HAP-1 (cell line): ENCODE data around the gene EIF4G3.
"Not testable (repeated sequence)": the region's sequence is repeated elsewhere in the genome, so short reads cannot be mapped to it uniquely, and the experiment has no call there.

ENCODE experiments used
- DNase-seq, 2 experiments: peaks; one replicate each; pipeline ENCODE4 v3.0.0-alpha.2; 2016 to 2020; ENCODE audit warnings: low spot score in 2 of 2
- H3K27me3 ChIP-seq: fragments of 250-450 bp; sonication (Bioruptor Pico); 2 replicates; pipeline ENCODE4 v1.5.1; 2020; ENCODE audit warnings: low read depth, mild to moderate bottlenecking, moderate library complexity
- H3K36me3 ChIP-seq: fragments of 250-450 bp; sonication (Bioruptor Pico); replicated peaks from 2 replicates; pipeline ENCODE4 v1.5.1; 2020; ENCODE audit warnings: mild to moderate bottlenecking
- H3K4me1 ChIP-seq: fragments of 250-450 bp; sonication (Bioruptor Pico); 2 replicates; pipeline ENCODE4 v1.5.1; 2020; ENCODE audit warnings: mild to moderate bottlenecking
- H3K4me3 ChIP-seq: fragments of 250-450 bp; sonication (Bioruptor Pico); 2 replicates; pipeline ENCODE4 v1.5.1; 2020; ENCODE audit warnings: mild to moderate bottlenecking, moderate library complexity
- H3K9me3 ChIP-seq: fragments of 250-450 bp; sonication (Bioruptor Pico); 2 replicates; pipeline ENCODE4 v1.5.1; 2020; ENCODE audit warnings: mild to moderate bottlenecking, moderate library complexity
- in situ Hi-C: fragments of 300-500 bp; cut with MboI; formaldehyde crosslinking; loops from 3 replicates; pipeline ENCODE4 v1.14.3; 2020; ENCODE audit warnings: low sequenced_read_pairs, inconsistent platforms, mixed read lengths

EIF4G3 gene

DNA sequence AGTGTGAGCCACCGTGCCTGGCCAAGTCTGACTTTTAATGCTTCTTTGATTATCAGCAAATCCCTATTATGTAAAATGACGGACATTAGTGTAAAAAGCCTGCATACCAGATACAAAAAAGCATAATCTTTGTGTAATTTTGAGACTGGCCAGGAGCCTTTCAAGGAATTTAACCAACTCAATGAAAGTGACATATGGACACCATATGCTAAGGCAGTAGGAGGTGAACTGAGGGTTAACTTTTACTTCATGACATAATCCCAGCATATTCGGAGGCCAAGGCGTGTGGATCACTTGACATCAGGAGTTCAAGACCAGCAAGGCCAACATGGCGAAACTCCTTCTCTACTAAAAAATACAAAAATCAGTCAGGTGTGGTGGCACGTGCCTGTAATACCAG is 94.6 kb downstream of the EIF4G3 start:
- no peak overlapping the region for H3K4me3 ChIP-seq
- peaks cover 10% of the 10 kb centered on the region for H3K36me3 ChIP-seq
- H3K4me1 ChIP-seq, result peaks cover 3% of the 10 kb centered on the region; the same call in 1 of the 2 replicates
- H3K27me3 ChIP-seq, result no peaks in the 10 kb centered on the region
- no peak for DNase-seq
- in situ Hi-C loops, result no loop called here
- no peaks in the 10 kb centered on the region for H3K9me3 ChIP-seq

DNA sequence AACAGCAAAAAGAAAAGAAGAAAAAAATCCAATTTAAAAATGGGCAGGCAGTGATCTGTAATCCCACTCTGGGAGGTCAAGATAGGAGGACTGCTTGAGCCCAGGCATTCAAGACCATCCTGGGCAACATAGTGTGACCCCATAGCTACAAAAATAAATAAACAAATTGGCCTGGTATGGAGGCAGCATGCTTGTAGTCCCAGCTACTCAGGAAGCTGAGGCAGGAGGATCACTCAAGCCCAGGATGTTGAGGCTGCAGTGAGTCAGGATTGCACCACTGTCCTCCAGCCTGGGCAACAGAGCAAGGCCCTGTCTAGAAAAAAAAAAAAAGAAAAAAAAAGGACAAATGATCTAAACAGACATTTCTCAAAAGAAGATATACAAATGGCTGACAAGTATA is 99.6 kb downstream of the EIF4G3 start:
- DNase-seq, result no peak
- in situ Hi-C loops, result no loop called here
- peaks cover 9% of the 10 kb centered on the region; the same call in 1 of the 2 replicates for H3K36me3 ChIP-seq
- no peak overlapping the region for H3K4me3 ChIP-seq
- H3K4me1 ChIP-seq, result peaks cover 3% of the 10 kb centered on the region; the same call in 1 of the 2 replicates
- H3K9me3 ChIP-seq, result no peaks in the 10 kb centered on the region
- no peaks in the 10 kb centered on the region for H3K27me3 ChIP-seq

DNA sequence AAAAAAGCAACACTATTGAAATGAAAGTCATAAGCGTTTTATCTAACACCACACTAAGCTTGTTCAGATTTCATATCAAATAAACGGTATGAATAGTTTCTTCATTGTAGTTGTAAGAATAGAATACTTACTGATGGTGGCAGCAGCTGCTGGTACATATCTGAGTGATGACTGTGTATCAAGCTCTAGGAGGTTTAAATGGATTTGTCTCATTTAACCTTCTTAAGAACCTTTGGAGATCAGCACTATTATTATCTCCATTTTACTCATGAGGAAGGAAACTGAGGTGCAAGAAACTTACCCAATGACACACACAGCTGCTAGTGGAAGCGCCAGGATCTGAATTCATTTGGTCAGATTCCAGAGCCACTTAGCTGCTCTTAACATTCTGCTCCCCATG is 104.0 kb downstream of the EIF4G3 start:
- Histone ChIP-seq H3K4me1 (no peaks in the 10 kb centered on the region), H3K4me3 (no peak overlapping the region), H3K27me3 (no peaks in the 10 kb centered on the region), H3K36me3 (peaks cover 5% of the 10 kb centered on the region; the same call in 1 of the 2 replicates), H3K9me3 (no peaks in the 10 kb centered on the region)
- DNase-seq, result no peak
- in situ Hi-C loops, result no loop called here

DNA sequence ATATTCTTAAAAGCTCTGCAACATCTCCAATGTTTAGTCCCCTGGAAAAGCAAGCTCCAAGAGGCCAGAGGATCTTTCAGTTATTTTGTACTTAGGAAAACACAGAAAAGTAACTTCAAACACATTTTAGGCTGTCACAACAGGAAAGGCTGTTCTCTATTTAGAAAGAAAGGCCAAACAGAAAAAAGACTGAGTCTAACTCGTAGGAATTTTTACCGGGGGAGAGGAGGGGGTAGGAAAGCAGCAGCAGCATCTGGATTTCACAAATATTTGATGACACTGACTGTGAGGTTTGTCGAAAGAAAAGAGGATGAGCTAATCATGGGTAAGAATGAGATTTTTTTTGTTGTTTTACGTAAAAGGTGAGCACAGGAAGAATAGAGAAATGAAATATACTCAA is 107.1 kb downstream of the EIF4G3 start:
- Histone ChIP-seq H3K4me3 (no peak overlapping the region), H3K27me3 (no peaks in the 10 kb centered on the region), H3K9me3 (no peaks in the 10 kb centered on the region), H3K4me1 (peaks cover 7% of the 10 kb centered on the region), H3K36me3 (peaks cover 5% of the 10 kb centered on the region; the same call in 1 of the 2 replicates)
- in situ Hi-C loops, result no loop called here
- DNase-seq, result no peak

DNA sequence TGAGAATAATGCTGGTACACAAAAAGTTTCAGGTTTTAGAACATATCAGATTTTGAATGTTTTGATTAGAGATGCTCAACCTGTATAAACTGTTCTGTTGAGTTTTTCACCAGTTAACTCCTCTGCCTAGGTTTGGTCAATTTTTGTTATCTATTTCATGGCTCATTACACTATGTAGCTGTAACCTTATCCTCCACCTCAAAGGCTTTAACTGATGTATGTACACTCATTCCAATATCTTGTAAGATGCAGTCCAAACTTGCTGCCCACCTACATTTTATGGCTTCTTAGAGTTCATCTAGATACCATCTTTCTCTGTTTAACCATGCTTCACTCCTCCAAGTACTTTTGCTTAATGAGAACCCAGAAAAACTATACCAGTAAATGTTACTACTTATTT is 107.8 kb downstream of the EIF4G3 start:
- H3K4me1 ChIP-seq, result peaks cover 7% of the 10 kb centered on the region
- in situ Hi-C loops, result no loop called here
- H3K36me3 ChIP-seq, result peaks cover 5% of the 10 kb centered on the region; the same call in 1 of the 2 replicates
- H3K9me3 ChIP-seq, result no peaks in the 10 kb centered on the region
- no peak for DNase-seq
- H3K4me3 ChIP-seq, result no peak overlapping the region
- no peaks in the 10 kb centered on the region for H3K27me3 ChIP-seq

DNA sequence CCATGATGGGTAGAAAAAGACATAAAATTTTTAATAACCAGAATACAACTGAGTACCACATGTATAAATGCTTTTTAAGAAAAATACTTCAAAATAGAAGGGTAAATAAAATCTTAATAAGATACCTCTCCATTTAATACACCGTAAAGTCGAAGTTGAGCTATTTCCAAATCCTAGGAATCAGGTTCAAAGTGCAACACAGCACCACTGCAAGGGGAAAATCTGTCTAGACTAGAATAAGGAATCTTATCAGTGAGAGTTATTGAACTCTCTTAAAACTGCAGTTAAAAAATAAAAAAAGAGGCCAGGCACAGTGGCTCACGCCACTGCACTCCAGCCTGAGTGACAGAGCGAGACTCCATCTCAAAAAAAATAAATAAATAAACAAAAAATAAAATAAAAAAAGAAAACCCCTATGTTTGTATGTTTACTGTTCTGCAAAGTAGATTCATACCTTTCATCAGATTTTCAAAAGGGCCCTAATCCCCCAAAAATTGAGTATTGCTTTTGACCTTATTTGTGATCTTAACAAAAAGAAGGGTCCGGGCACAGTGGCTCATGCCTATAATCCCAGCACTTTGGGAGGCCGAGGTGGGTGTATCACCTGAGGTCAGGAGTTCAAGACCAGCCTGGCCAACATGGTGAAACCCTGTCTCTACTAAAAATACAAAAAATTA is 109.0 kb downstream of the EIF4G3 start:
- Histone ChIP-seq H3K27me3 (no peaks in the 10 kb centered on the region), H3K4me3 (no peak overlapping the region)
- in situ Hi-C loops, result no loop called here

DNA sequence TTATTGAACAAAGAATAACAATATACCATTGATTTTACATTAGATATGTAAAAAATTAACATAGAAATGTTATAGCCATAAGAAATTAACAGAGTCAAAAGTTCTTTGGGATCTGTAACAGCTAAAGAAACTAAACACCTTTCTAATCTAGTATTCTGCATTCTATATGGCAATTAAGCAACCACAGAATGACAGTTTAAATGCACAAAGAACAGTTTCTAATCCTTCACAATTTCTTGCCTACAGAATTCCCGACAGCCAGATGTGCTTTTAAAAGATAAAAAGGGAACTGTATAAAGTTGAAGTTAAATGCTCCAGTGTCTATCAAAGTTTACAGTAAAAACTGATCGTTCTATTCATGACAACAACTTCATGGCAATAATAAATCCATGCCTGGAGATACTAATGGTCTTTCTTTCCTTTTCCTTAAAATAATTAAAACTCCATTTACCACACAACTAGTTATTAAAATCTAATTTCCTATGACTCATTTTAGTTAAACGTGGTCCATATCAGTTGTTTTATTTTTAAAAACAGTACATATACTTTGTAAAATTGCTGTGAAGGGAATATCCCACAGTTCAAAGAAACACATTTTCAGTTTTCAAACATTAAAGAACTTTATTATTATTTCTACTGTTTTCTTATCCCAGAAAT is 110.2 kb downstream of the EIF4G3 start:
- H3K4me3 ChIP-seq, result no peak overlapping the region
- H3K27me3 ChIP-seq, result no peaks in the 10 kb centered on the region
- no peaks in the 10 kb centered on the region for H3K36me3 ChIP-seq
- in situ Hi-C loops, result no loop called here
- DNase-seq, result peak in 1 of 2 experiments; percentile 82
- H3K9me3 ChIP-seq, result no peaks in the 10 kb centered on the region
- peaks cover 7% of the 10 kb centered on the region for H3K4me1 ChIP-seq

More for the DNA sequence above, 109.0 kb downstream of the EIF4G3 start:
- no peaks in the 10 kb centered on the region for H3K36me3 ChIP-seq
- peaks cover 7% of the 10 kb centered on the region for H3K4me1 ChIP-seq
- H3K9me3 ChIP-seq, result no peaks in the 10 kb centered on the region
- no peak for DNase-seq

DNA sequence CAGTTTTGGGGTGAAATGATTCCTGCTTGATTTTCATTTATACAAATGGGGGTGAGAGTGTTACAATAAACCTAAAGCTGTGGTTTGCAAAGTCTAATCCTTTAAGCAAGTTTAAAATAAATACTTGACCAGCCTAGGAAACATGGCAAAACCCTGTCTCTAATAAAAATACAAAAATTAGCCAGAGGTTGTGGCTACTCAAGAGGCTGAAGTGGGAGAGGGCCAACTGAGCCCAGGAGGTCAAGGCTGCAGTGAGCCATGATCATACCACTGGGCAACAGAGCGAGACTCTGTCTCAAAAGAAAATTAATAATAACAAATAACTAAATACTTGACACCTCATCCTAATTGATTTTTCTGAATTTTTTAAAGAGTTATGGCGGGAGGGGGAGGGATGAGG is 110.8 kb downstream of the EIF4G3 start:
- H3K27me3 ChIP-seq, result no peaks in the 10 kb centered on the region
- no peak for DNase-seq
- H3K4me1 ChIP-seq, result peaks cover 7% of the 10 kb centered on the region
- no peaks in the 10 kb centered on the region for H3K9me3 ChIP-seq
- no peaks in the 10 kb centered on the region for H3K36me3 ChIP-seq
- in situ Hi-C loops, result no loop called here
- H3K4me3 ChIP-seq, result no peak overlapping the region

DNA sequence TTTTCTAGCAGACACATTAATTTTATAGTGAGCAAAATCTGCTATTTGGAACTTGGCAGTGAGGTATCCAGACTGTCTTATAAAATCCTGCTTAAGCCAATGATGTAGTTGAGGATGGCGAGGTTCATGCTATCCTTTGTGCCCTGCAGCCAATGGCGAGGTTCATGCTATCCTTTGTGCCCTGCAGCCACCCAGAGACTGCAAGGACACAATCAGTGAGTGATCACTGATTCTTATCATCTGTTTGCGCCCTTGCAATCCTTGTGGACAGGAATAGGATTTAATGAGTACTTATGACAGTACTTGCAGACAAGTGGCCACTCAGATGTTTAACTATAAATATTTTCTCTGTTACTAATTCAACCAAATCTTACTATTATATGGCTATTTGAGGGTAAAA is 112.6 kb downstream of the EIF4G3 start:
- in situ Hi-C loops, result no loop called here
- Histone ChIP-seq H3K36me3 (no peaks in the 10 kb centered on the region), H3K9me3 (no peaks in the 10 kb centered on the region), H3K4me3 (no peak overlapping the region), H3K4me1 (peaks cover 7% of the 10 kb centered on the region), H3K27me3 (no peaks in the 10 kb centered on the region)
- no peak for DNase-seq

DNA sequence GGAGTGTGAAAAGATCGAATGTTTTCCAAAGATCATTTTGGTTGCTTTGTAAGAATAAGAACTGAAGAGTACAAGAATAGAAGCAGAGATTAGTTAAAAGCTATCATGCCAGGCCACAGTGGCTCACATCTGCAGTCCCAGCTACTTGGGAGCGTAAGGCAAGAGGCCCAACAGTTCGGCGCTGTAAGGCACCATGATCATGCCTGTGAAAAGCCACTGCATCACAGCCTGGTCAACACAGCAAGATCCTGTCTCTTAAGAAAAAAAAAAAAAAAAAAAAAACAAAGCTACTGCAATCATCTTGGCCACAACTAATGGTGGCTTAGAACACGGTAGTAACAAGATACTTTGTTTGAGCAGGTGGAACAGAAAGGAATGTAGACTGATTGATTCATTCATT is 116.2 kb downstream of the EIF4G3 start:
- no peak overlapping the region for H3K4me3 ChIP-seq
- in situ Hi-C loops, result no loop called here
- no peaks in the 10 kb centered on the region for H3K36me3 ChIP-seq
- H3K9me3 ChIP-seq, result no peaks in the 10 kb centered on the region
- DNase-seq, result no peak
- H3K27me3 ChIP-seq, result no peaks in the 10 kb centered on the region
- no peaks in the 10 kb centered on the region for H3K4me1 ChIP-seq

DNA sequence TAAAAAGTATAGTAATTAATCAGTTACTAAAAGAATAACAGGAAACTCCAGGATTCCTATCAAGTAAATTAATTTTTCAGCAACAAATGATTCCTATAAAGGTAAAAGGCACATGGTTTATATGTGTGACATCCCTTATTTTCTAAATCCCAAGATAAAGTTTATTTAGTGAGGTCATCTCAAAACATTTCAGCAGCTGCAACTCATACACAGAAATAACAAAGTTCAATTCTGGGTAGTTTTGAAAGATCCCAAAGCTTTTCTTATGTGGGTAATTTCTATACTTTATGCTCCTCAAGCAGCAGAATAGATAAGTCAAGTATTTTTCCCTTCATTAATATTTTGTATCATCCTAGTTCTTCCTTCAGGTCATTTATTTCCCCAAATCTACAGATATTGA is 117.7 kb downstream of the EIF4G3 start:
- Histone ChIP-seq H3K4me3 (no peak overlapping the region), H3K27me3 (no peaks in the 10 kb centered on the region), H3K36me3 (no peaks in the 10 kb centered on the region), H3K9me3 (no peaks in the 10 kb centered on the region), H3K4me1 (no peaks in the 10 kb centered on the region)
- no peak for DNase-seq
- in situ Hi-C loops, result no loop called here

DNA sequence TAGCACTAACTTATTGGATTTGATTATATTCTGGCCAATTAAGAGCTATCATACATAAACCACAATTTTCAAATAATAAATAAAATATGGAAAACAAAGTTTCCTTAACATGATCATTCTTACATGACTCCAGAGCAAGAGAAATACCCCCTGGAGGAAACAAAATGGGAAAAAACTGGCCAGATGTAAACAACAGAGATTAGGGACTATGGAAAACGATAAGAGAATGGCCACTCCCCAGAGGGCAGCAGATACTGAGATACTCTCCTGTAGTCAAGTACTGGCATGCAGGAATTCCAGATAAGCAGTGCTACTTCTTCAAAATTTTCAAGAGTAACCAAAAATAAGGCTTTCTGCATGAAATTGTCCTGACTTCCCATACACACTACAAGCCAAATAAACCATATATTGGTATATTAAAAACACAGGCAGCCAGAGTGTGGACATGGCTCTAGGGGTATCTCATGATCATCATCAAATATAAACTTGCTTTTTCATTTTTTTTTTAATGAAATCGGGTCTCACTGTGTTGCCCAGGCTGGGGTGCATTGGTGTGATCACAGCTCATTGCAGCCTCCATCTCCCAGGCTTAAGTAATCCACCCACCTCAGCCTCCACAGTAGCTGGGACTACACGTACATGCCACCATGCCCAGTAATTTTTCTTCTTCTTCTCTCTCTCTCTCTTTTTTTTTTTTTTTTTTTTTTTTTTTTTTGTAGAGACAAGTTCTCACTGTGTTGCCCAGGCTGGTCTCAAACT is 118.5 kb downstream of the EIF4G3 start:
- Histone ChIP-seq H3K9me3 (no peaks in the 10 kb centered on the region), H3K4me1 (no peaks in the 10 kb centered on the region), H3K36me3 (no peaks in the 10 kb centered on the region), H3K4me3 (no peak overlapping the region), H3K27me3 (no peaks in the 10 kb centered on the region)
- DNase-seq, result no peak
- in situ Hi-C loops, result no loop called here

DNA sequence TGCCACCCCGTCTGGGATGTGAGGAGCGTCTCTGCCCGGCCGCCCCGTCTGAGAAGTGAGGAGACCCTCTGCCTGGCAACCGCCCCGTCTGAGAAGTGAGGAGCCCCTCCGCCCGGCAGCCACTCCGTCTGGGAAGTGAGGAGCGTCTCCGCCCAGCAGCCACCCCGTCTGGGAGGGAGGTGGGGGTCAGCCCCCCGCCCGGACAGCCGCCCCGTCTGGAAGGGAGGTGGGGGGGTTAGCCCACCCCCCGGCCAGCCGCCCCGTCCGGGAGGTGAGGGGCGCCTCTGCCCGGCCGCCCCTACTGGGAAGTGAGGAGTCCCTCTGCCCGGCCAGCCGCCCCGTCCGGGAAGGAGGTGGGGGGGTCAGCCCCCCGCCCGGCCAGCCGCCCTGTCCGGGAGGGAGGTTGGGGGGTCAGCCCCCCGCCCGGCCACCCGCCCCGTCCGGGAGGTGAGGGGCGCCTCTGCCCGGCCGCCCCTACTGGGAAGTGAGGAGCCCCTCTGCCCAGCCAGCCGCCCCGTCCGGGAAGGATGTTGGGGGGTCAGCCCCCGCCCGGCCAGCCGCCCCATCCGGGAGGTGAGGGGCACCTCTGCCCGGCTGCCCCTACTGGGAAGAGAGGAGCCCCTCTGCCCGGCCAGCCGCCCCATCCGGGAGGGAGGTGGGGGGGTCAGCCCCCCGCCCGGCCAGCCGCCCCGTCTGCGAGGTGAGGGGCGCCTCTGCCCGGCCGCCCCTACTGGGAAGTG is 123.3 kb downstream of the EIF4G3 start:
- DNase-seq, H3K9me3 ChIP-seq, H3K4me3 ChIP-seq, in situ Hi-C loops, H3K36me3 ChIP-seq, H3K27me3 ChIP-seq, H3K4me1 ChIP-seq: not testable (repeated sequence)
